C4-2B (cell line): ENCODE results near the gene TBC1D32.

Experiments used
- ZFX ChIP-seq: fragments of 450-650 bp; IDR thresholded peaks from 2 replicates; pipeline ENCODE4 v1.6.1; 2017
- TF ChIP-seq, protein P1 (sequence below): fragments of 450-650 bp; conservative IDR thresholded peaks from 2 replicates; pipeline ENCODE4 v1.5.1; 2017; ENCODE audit warnings: mild to moderate bottlenecking

DNA sequence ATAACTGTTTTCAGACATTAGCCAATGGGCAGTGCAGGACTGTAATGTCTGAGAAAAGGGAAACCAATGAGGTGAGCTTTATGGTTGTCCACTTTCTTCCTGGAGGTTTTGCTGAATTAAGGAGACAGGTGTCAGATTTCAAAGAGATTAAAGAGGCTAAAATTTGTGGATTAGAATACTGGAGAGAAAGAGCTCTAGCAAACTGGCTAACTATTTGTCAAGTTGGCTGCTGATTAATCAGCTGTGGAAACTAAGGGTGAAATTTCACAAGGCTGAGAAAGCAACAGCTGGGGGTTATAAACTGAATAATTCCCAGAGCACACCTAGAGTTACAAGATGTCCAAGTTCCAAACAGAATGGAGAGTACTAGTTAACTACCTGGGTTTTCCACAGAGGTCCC lies 198.9 kb downstream of the TBC1D32 start:
- TF ChIP-seq, protein P1, sequence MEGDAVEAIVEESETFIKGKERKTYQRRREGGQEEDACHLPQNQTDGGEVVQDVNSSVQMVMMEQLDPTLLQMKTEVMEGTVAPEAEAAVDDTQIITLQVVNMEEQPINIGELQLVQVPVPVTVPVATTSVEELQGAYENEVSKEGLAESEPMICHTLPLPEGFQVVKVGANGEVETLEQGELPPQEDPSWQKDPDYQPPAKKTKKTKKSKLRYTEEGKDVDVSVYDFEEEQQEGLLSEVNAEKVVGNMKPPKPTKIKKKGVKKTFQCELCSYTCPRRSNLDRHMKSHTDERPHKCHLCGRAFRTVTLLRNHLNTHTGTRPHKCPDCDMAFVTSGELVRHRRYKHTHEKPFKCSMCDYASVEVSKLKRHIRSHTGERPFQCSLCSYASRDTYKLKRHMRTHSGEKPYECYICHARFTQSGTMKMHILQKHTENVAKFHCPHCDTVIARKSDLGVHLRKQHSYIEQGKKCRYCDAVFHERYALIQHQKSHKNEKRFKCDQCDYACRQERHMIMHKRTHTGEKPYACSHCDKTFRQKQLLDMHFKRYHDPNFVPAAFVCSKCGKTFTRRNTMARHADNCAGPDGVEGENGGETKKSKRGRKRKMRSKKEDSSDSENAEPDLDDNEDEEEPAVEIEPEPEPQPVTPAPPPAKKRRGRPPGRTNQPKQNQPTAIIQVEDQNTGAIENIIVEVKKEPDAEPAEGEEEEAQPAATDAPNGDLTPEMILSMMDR = no peak
- no peak for TF ChIP-seq ZFX
